C4-2B (cell line): Measurements from ENCODE around the gene DPYSL5.

Experiments used
- ZFX ChIP-seq: fragments of 450-650 bp; IDR thresholded peaks from 2 replicates; pipeline ENCODE4 v1.6.1; 2017
- TF ChIP-seq, protein P1 (sequence below): fragments of 450-650 bp; conservative IDR thresholded peaks from 2 replicates; pipeline ENCODE4 v1.5.1; 2017; ENCODE audit warnings: mild to moderate bottlenecking

DNA sequence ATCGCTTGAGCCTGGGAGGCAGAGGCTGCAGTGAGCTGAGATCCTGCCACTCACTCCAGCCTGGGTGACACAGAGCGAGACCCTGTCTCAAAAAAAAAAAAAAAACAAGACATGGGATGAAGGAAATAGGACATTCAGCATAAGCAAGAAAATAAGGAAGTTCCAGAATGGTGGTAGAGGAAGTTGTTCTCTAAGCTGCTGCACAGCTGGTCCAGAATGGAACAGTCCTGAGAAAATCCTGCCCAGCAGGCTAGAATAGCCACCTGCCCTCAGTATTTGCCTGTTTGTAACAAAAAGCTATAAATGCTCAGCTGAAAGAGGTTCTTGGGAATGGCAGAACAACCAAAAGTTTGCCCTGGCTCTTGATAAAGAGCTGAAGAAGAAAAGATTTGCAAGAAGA, 111.4 kb downstream of the DPYSL5 start:
- TF ChIP-seq, protein P1, sequence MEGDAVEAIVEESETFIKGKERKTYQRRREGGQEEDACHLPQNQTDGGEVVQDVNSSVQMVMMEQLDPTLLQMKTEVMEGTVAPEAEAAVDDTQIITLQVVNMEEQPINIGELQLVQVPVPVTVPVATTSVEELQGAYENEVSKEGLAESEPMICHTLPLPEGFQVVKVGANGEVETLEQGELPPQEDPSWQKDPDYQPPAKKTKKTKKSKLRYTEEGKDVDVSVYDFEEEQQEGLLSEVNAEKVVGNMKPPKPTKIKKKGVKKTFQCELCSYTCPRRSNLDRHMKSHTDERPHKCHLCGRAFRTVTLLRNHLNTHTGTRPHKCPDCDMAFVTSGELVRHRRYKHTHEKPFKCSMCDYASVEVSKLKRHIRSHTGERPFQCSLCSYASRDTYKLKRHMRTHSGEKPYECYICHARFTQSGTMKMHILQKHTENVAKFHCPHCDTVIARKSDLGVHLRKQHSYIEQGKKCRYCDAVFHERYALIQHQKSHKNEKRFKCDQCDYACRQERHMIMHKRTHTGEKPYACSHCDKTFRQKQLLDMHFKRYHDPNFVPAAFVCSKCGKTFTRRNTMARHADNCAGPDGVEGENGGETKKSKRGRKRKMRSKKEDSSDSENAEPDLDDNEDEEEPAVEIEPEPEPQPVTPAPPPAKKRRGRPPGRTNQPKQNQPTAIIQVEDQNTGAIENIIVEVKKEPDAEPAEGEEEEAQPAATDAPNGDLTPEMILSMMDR = no peak
- TF ChIP-seq ZFX = no peak
